HG03095 (cell line): ENCODE data around the gene SIRT2.
A peak's percentile ranks its signal among the peaks of the same experiment; 100 is the strongest.
"Not testable (repeated sequence)": the region's sequence is repeated elsewhere in the genome, so short reads cannot be mapped to it uniquely, and the experiment has no call there.

ENCODE experiments used
- ATAC-seq: cut with Tn5 transposase; IDR thresholded peaks from one replicate; pipeline ENCODE4 v1.9.1; 2021; ENCODE audit warnings: moderate library complexity; ENCODE audit not compliant: unreplicated experiment

SIRT2 gene

GRCh38 chr19:38869160-38869835 is 30.1 kb downstream of the SIRT2 start:
- ATAC-seq, result no peak

GRCh38 chr19:38868551-38868950 is 30.9 kb downstream of the SIRT2 start:
- ATAC-seq, result no peak

GRCh38 chr19:38867171-38867780 is 32.1 kb downstream of the SIRT2 start:
- ATAC-seq, result no peak

GRCh38 chr19:38862321-38863059 is 36.9 kb downstream of the SIRT2 start:
- ATAC-seq, result no peak

- no peak for ATAC-seq
These were observed 38.0 kb downstream of the SIRT2 start for GRCh38 chr19:38861368-38861767.

- not testable (repeated sequence) for ATAC-seq
These were observed 39.7 kb downstream of the SIRT2 start for GRCh38 chr19:38859631-38860204.

GRCh38 chr19:38856813-38857212 is 42.6 kb downstream of the SIRT2 start:
- ATAC-seq, result no peak

- ATAC-seq, result not testable (repeated sequence)
These were observed 43.7 kb downstream of the SIRT2 start for GRCh38 chr19:38855751-38856150.

- not testable (repeated sequence) for ATAC-seq
These were observed 44.5 kb downstream of the SIRT2 start for GRCh38 chr19:38854961-38855360.

- ATAC-seq, result no peak
These were observed 46.2 kb downstream of the SIRT2 start for GRCh38 chr19:38853214-38853613.

GRCh38 chr19:38852231-38853044 is 47.0 kb downstream of the SIRT2 start:
- no peak for ATAC-seq

GRCh38 chr19:38851622-38852230 is 47.7 kb downstream of the SIRT2 start:
- no peak for ATAC-seq

- no peak for ATAC-seq
These were observed 48.3 kb downstream of the SIRT2 start for GRCh38 chr19:38850976-38851621.

GRCh38 chr19:38850436-38850975 is 48.9 kb downstream of the SIRT2 start:
- ATAC-seq, result peak; percentile 57

GRCh38 chr19:38849860-38850435 is 49.5 kb downstream of the SIRT2 start, which contains the start of gene HNRNPL:
Gene HNRNPL, minus strand, starts transcription at chr19:38849986. Its CDS starts 20 bp downstream, at chr19:38849966.
- ATAC-seq, result no peak

GRCh38 chr19:38849147-38849859 is 50.1 kb downstream of the SIRT2 start:
- no peak for ATAC-seq

- ATAC-seq, result no peak
These were observed 50.9 kb downstream of the SIRT2 start for GRCh38 chr19:38848299-38849146.

- ATAC-seq, result no peak
These were observed 53.3 kb downstream of the SIRT2 start for GRCh38 chr19:38846097-38846496.
